ENCODE data around the gene TNFSF10. TPM values are rescaled to one million over a fixed set of nuclear protein-coding genes. Genes with fewer than 3 reads are reported as not detected.

TNFSF10 gene
- total and polyA plus RNA-seq, 2 of the 8 experiments (the other 6 are each of a cell fraction or from before 2014, with no cell fraction given), result 0.06 TPM; not detected in 1

DNA sequence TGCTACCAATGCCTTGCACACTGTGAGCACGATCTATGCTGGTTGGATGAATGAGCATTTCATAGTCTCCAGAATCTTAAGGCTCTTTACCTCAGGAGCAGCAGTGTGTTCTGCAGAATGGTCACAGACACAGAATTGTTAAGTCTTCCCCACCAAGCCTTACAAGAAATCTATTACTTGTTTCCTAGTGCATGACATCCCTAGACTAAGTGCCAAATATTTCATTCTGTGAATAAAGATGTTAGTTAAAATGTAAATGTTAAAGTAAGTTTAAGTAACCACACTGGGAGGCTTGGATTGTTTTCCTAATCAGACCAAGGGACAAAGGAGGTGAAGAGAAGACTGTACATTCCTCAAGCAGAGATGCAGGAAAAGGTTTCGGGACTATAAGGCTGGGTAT lies 4.1 kb upstream of the TNFSF10 start:
- Histone ChIP-seq H4K20me1 (replicated peaks in 1 of 2; ENCODE audit: control insufficient read depth in 1 of 2, insufficient read depth in 2 of 2, low read length in 2 of 2) (no peaks in the 10 kb centered on the region), H4K91ac (replicated peaks; ENCODE audit: insufficient read length, low read length) (no peak overlapping the region), H3K9me3 (ENCODE audit: insufficient read depth in 2 of 2, low read depth in 1 of 2, low read length in 1 of 2) (no peaks in the 10 kb centered on the region), H3K4me1 (replicated peaks in 1 of 4; ENCODE audit: control insufficient read depth in 3 of 4, insufficient read depth in 4 of 4, low read length in 3 of 4) (0 out of 7 replicates have a peak, but pooled peaks cover 0 to 2% (median 0%) of the 10 kb centered on the region in 4 experiments), H3K9ac (replicated peaks in 1 of 4; ENCODE audit: extremely low read depth in 1 of 4, low read depth in 3 of 4, low read length in 3 of 4) (no peak overlapping the region), H2AFZ (ENCODE audit: low read length) (no peak overlapping the region), H2BK15ac (ENCODE audit: low read length) (no peak overlapping the region), H2AK5ac (ENCODE audit: low read depth, low read length) (no peak overlapping the region), H4K5ac (ENCODE audit: insufficient read length, low read depth, low read length) (no peak overlapping the region), H3K27ac (ENCODE audit: low read depth, low read length) (no peak overlapping the region), H2BK20ac (ENCODE audit: low read length) (no peak overlapping the region), H3K79me1 (ENCODE audit: low read depth, low read length) (no peaks in the 10 kb centered on the region), H2BK5ac (ENCODE audit: low read depth, low read length) (no peak overlapping the region), H3K4ac (replicated peaks; ENCODE audit: insufficient read length, low read depth, low read length) (no peak overlapping the region), H3K79me2 (ENCODE audit: control insufficient read depth in 1 of 2, insufficient read depth in 2 of 2, low read length in 2 of 2) (no peaks in the 10 kb centered on the region), H2BK12ac (ENCODE audit: low read depth, low read length) (no peak overlapping the region), H3K14ac (ENCODE audit: insufficient read length) (no peak overlapping the region), H3K4me2 (ENCODE audit: insufficient read depth in 1 of 2, low read depth in 2 of 2, low read length in 2 of 2) (no peak overlapping the region), H3K4me3 (ENCODE audit: extremely low read depth in 1 of 4, insufficient read depth in 2 of 4, low read depth in 3 of 4, low read length in 4 of 4) (no peak overlapping the region), H3K18ac (ENCODE audit: extremely low read depth, low read length) (no peak overlapping the region), H3K36me3 (ENCODE audit: control insufficient read depth in 2 of 4, insufficient read depth in 4 of 4, low read length in 3 of 4) (no peaks in the 10 kb centered on the region), H3K56ac (replicated peaks; ENCODE audit: insufficient read length, low read depth, low read length) (no peak overlapping the region), H3K23ac (ENCODE audit: insufficient read length) (no peak overlapping the region), H2BK120ac (replicated peaks; ENCODE audit: low read depth, low read length) (no peak overlapping the region), H3K23me2 (ENCODE audit: low read depth, low read length) (no peaks in the 10 kb centered on the region), H3K27me3 (replicated peaks in 1 of 4; ENCODE audit: control insufficient read depth in 3 of 4, extremely low read depth in 1 of 4, insufficient read depth in 3 of 4, low read length in 3 of 4) (no peaks in the 10 kb centered on the region), H4K8ac (ENCODE audit: extremely low read depth, insufficient read depth, low read length) (no peak overlapping the region)
- 96% methylated on average over 2 of the region's 2 CpGs; no CpG with 5 or more reads in 1 of the 2 experiments for WGBS, 2 experiments (ENCODE audit: extremely low coverage in 1 of 2, insufficient coverage in 1 of 2, insufficient read length in 1 of 2, insufficient replicate concordance in 2 of 2, low coverage in 1 of 2, low lambda C conversion rate in 2 of 2, missing lambda C conversion rate in 1 of 2)
- no peak for FAIRE-seq
- POLR2A ChIA-PET (ENCODE audit: partially characterized antibody), result no interaction called here
- TF ChIP-seq ZNF274 (IDR thresholded peaks at IDR 0.05; ENCODE audit: borderline replicate concordance, extremely low read depth, low read length) (no peak), TCF12 (IDR thresholded peaks at IDR 0.05; ENCODE audit: low read depth, low read length) (no peak), POLR2AphosphoS5 (IDR thresholded peaks at IDR 0.05; ENCODE audit: low read depth, low read length) (no peak), RFX5 (IDR thresholded peaks at IDR 0.05; ENCODE audit: borderline replicate concordance, low read depth, low read length) (no peak), TEAD4 (IDR thresholded peaks at IDR 0.05; ENCODE audit: low read depth, low read length) (no peak), BRCA1 (IDR thresholded peaks at IDR 0.05; ENCODE audit: low read depth, low read length) (no peak), SP2 (IDR thresholded peaks at IDR 0.05; ENCODE audit: low read length) (no peak)
- CTCF ChIA-PET (ENCODE audit: partially characterized antibody), result no interaction called here
- no peak for DNase-seq (ENCODE audit: low read depth in 1 of 2, low spot score in 2 of 2)

All from H1 (cell line).